GM19452 (cell line): ENCODE measurements around the gene TCAF1.

Experiments
- ATAC-seq: cut with Tn5 transposase; IDR thresholded peaks from one replicate; pipeline ENCODE4 v1.9.1; 2021; ENCODE audit not compliant: unreplicated experiment

The TCAF1 gene, protein sequence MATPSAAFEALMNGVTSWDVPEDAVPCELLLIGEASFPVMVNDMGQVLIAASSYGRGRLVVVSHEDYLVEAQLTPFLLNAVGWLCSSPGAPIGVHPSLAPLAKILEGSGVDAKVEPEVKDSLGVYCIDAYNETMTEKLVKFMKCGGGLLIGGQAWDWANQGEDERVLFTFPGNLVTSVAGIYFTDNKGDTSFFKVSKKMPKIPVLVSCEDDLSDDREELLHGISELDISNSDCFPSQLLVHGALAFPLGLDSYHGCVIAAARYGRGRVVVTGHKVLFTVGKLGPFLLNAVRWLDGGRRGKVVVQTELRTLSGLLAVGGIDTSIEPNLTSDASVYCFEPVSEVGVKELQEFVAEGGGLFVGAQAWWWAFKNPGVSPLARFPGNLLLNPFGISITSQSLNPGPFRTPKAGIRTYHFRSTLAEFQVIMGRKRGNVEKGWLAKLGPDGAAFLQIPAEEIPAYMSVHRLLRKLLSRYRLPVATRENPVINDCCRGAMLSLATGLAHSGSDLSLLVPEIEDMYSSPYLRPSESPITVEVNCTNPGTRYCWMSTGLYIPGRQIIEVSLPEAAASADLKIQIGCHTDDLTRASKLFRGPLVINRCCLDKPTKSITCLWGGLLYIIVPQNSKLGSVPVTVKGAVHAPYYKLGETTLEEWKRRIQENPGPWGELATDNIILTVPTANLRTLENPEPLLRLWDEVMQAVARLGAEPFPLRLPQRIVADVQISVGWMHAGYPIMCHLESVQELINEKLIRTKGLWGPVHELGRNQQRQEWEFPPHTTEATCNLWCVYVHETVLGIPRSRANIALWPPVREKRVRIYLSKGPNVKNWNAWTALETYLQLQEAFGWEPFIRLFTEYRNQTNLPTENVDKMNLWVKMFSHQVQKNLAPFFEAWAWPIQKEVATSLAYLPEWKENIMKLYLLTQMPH

DNA sequence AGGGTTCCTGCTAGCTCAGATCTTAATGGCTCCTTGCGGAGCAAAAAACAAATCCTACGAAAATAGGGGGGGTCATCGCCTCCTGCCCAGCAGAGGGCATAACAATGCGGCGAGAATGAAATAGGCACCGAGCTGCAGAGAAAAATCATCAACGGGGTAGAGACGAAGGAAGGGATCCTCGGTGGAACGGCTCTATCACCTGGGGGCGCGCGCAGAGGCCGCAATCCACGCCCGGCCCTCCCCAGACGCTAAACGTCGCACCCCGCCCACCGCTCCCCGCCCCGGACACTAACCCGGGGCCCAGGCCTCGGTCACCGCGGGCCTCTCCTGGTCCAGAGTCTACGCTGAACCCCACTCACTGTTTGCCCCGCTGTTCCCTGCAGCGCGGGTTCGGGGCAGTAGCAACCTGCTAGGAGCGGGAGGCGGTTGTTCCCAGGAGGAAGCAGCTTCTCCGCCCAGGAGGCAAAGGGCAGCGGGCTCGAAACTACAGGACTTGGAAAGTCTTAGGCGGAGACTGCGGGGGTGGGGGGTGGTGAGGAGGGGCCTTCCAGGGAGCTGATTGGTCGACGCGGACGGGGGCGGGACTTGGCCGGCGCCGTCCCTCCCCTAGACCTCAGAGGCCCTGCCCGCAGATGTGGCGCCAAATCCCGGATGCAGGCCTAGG lies at the start of gene TCAF1:
TCAF1 (minus strand) TSS at position 509 of the 664 bp plus-strand sequence. CDS start 25,568 bp downstream, outside the sequence.
- peak; percentile 90 for ATAC-seq

DNA sequence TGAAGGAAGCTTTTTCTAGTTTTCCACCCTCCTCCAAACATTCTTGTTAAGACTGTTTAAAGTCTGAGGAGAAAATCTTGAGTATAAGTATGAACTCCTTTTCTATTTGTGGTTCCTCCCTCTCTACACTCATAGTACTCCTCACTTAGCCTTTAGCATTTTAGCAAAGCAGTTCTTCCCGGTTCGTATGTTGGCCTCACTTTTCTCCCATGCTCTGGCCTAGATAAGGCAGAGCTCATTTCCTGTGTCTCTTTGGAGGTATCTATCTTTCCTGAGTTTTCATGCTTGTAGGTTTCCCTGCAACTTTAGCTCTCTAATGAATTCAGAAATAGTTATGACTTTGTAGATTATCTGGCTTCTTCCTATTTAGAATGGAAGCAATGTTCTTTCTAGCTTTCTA lies 46.8 kb upstream of the TCAF1 start:
- no peak for ATAC-seq

DNA sequence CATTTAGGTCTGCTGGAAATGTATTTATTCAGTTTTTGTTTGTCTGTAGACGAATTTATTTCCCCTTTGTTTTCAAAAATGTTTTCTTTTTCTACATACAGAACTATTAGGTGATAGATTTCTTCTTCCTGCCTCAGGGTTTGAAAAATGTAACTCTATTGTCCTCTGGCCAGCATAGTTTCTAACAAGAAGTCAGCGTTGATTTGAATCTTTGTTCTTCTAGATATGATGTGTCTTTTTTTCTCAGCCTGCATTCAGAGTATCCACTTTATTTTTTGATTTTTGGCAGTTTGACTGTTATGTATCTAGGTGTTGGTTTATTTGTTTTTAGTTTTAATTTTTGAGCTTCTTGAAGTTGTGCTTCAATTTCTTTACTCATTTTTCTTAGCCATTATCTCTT lies 45.1 kb upstream of the TCAF1 start:
- ATAC-seq: no peak

DNA sequence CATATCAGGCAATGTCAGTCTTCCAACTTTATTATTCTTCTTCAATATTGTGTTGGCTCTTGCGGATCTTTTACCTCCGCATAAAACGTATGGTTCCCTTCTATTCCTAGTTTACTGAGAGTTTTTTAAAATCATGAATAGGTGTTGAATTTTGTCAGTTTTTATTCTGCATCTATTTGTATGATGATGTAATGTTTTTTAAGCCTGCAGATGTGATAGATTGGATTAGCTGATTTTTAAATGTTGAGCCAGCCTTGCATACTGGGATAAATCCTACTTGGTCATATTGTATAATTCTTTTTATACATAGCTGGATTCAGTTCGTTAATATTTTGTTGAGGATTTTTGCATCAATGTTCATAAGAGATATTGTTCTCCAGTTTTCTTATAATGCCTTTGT lies 43.4 kb upstream of the TCAF1 start:
- no peak for ATAC-seq

DNA sequence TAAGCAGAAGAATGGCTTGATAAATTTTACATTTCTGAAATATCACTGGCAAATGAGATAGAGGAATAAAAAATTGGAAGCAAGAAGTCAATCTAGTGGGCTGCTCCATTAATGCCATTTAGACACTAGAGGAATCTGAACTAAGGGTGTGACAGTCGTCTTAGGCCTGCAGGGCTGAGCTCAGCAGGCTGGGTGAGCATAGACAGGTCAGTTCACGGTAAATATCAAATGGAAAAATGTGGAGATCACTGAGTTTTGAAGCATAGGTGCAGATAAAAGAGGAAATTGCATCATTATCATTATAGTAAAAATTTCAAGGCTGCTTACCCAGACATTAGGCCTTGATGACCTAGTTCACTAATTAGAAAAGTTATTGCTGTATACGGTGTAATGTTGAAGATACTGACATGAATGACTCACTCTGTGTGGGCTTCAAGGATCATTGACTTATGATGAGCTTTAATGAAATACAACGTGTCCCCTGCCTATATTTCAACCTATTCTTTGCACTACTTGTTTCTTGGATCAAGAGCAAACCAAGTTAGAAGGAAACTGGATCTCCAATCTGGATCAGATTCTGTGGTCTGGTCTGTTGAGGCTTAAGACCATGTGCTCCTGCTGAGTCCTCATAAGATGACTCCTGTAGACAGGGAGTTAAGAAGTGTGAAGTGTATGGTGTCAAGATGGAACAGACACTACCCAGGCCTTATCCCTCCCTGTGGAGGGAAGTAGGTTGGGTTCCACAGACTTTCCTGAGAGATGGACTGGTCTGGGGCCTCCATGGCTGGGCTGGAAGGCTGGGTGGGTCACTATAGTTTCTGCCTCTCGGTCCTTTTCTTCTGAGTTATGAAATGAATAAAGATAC lies 36.6 kb upstream of the TCAF1 start:
- ATAC-seq: no peak

DNA sequence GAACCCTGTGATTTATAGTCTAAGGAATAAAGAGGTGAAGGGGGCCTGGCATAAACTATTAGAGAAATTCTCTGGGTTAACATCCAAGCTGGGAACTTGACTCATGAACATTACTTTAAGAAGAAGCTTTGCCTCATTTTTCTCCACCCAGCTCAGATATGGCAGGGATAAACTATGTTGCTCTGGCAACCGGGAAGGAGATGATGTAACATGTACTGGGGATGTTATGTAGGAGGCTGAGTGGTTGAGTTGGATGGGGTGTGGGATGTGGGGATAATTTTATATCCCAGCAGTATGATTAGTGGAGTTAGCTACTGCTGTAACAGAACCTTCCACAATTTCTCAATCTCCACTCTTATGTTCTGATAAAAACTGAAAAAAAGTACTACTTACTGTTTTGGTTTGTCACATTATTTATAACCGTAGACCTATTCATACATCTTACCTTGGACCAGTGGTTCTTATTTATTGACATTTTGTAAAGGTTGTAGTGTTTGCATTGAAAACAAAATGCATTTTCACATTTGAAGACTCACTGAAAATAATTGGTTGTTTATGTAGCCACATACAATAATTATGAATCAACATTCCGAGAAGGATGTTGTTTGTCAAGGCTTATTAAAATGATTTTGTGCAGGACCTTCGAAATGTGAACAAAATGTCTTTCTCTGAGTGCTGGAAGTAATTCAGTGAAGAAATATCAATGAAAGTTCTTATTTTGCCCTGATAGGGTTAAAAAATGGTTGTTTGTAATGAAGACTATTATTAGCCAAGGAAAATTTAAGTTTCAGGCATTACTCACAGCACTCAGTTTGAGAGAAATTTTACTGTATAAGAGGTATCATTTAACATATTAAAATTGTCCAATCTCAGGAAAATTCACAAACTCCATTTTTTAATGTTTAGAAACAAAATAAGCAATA lies 34.4 kb upstream of the TCAF1 start:
- ATAC-seq: no peak

DNA sequence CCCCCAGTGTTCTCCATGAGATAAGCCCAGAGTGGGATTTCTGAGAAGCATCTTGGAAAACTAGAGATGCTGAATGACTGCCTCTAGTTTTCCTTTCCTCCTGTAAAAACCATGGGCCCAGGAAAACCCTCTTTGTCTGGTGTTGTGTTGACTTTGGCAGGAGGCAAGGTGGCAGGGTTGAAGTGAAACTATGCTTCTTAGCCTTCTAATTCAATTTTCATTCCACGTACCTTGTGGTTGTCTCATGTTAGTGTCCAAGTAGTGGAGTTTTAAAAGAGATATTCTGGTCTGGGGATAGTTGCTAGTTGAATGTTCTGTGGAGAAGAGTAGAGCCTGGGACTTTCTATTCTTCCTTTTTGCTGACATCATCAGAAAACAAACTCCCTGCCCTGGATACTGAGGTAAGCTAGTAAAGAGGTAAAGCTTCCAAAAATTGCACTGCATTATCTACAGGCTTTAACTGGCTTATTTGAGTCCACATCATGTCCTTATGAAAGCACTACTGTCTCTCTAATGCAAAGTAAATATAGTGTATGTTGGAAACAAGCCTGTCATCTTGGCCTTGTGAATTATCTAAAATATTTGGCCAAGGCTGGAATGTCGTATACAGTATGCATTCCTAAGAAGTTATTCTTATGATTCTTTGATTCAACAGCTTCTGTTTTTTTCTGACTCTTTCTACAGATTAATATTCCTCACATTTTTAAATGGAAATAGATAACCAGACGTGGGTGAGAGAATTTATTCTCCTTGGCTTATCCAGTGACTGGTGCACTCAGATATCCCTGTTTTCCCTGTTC lies 32.8 kb upstream of the TCAF1 start, which contains the start of gene OR2F2:
OR2F2 (plus strand) TSS at position 708 of the 800 bp plus-strand sequence; CDS start at position 708, 0 bp downstream.
- no peak for ATAC-seq

DNA sequence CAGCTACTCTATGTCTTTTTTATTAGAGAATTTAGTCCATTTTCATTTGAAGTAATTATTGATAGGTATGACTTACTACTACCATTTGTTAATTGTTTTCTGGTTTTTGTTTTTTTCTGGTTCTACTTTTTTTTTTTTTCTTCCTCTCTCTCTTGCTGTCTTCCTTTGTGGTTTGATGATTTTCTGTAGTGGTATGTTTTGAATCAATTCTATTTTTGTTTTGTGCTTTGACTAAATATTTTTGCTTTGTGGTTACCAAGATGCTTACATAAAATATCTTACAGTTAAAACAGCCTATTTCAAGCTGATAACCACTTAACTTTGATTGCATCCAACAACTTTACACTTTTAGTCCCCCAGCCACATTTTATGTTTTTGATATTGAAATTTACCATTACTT lies 29.8 kb upstream of the TCAF1 start:
- no peak for ATAC-seq

DNA sequence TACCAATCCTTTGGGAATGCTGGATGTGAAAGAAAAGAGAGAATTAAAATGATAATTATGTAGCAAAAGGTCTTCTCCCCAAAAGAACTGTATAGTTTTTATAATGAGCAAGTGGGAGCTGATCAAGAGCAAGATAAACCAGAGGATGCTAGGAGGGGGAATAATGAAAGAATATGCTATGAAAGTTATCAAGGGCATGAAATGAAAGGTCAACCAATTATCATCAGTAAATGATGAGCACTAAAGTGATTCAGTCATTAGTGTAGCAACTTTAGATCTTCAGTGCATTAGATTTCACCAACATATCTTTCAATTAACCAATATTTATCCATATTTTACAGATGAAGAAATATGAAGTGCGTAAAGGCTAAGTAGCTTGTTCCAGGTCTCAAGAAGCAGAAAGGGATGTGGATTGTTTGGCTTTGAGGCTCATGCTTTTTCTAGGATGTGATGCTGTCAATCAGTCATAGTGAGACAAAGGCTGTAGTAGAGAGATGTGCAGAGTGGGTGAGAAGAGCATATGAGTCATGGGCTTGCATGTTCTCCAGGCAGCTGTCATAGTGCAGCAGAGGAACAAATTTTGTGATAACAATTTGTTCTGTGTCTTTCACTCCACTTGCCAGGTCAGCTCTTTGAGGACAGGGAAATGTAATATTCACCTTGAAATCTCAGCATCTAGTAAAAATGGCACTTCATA lies 27.4 kb upstream of the TCAF1 start:
- ATAC-seq: no peak

DNA sequence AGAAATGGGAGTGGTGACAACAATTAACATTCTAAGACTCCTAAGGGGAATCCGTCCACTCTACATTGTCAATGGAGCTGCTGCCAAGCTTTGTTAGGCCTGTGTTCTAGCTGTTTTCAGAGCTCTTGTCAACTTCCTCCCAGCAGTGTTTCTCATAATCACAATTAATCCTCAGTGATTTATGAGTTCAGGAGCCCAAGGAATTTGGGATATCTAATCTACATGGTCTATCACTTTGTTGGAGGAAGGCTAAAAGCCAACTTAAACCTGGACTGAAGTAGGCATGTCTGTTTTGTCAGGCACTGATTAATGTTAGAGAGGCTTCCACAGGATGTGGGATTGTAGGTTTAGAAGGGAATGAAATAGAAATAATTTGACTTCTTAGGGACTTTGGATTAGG lies 22.9 kb upstream of the TCAF1 start:
- no peak for ATAC-seq

DNA sequence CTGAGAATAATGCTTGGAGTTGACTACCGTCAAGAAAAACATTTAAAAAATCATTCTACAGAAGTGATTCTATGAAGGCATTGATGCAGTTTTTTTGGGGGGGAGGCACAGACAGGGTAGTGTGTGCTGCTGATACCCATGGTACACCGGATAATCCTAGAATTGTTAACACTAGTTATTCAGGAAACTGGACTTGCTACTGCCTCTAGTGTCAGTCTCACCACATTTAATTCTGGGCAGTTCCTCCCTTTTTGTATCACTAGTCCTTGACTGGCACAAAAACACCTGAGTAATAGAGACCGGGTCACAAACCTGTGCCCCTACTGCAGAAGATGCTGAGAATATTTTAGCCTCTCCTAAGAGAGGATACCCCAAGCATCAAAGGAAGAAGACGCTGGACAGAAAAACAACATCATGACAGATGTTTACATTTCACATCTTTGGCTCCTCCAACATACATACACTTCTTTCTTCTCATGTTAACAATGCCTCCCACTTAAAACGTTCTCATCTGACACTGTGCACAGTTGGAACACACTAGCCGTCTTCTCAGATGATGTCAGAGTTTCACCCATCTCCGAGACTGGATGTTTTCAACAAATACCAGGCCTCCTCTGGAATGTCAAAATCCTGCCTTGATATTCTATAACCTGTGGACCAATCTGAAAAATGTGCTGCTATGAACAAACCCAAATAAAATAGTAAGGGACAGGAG lies 13.1 kb upstream of the TCAF1 start:
- no peak for ATAC-seq

DNA sequence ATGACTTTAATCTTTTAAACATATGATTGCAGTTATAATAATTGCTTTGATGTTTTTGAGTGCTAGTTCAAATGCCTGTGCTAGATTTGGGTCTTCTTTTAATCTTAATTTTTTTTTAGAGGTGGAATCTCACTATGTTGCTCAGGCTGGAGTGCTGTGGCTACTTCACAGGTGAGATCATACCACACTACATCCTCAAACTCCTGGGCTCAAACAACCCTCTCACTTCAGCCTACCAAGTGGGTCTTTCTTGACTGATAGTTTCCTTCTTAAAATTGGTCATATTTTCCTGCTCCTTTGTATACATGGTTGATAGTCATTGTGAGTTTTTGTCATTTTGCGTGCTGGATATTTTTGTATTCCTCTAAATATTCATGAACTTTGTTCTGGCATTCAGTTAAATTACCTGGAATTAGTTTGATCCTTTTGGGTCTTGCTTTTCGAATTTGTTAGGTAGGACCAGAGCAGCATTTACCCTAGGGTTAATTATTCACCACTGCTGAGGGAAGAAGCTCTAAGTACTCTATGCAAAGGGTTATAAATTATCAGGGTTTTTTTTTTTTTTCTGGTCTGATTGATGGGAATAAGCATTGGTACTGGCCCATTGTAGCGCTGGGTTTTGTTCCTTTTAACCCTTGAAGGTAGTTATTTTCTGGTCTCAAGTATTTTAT lies 12.1 kb upstream of the TCAF1 start:
- no peak for ATAC-seq

DNA sequence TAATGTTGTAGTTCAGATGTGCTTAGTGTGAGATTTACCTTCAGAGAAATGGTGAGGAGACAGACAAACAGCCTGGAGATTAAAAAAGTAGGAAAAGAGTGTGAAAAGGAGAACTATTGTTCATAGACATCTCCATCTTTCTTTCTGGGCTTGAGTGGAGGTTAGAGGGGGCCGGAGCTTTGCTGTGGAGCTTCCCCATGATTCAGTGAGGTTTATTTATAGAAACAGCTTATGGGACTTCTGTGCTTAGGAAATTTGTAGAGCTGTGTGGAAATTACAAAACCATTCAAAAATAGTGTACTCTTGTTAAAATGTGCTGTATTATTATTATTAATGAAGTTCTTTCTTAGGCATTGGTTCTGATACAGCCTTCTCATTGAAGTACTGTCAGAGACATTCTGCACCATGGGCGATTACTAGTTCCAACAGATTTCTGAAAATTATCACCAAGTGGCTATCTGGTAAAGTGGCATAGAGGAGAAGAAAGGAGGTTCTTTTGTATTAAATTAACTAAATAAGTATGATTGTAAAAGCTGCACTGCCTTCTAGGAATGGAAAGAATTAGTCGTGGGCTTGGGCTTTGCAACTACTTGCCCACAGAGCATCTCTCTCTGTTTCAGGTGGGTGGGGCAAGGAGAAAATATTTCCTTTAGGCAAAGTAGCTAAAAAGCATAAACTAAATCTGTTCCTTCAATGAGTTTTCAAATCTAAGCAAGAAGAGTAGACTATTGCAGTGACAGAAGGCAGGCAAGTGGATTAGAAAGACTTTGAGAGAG lies 8.7 kb upstream of the TCAF1 start:
- no peak for ATAC-seq

DNA sequence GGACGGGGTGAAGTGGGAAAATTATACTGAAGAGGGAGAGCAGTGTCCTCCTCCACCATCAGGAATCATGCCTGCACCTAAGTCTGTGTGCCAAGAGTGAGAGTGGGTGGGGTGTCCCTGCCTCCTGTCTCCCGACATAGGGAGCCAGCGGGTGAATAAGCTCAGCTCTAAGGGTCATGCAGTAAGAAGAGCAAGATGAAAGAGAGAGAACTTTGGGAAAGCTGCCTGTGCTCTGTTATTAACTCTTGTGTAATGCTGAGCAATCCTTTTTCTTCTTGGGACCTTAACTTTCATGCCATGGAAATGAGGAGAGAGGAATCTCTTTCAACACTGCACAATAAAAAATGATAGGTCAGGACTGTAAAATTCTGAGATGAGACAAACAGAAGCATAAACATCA lies 7.9 kb upstream of the TCAF1 start:
- no peak for ATAC-seq

DNA sequence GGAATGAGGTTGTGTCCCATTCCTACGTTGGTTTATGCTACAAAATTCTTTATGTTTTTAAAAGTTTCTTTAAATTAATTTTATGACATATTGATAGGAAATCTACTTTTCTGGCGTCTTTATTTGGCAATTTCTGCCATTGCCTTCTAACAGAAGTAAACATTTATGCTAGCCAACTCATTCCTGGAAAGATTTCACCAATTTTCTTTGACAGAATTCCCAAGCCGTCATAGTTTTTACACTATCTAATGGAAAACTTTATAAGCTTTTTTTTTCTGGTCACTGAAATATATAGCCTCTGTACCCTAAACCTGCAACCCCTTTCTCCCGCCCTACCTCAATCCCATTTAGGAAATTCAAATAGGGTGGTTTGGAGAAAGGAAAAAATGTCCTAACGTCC lies 6.1 kb upstream of the TCAF1 start:
- no peak for ATAC-seq

DNA sequence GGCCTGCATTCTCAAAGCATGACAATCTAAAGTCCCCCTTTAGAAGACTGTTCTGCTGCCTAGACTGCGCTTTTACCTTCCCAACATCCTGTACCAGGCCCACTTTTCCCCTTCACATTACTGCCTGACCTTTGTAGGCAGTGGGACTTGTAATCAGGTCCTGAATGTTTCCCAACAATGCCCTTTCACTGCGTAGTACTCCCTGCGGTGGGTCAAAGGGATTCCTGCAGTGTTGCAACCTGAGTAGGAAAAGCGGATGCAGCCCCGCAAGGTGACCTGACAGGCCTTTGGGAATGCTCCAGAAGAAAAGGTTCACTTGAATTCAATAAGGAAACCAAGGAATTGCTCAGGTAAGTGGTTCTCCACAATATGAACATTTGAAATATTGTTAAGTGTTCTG lies 4.9 kb upstream of the TCAF1 start:
- no peak for ATAC-seq
